Stimulated activated CD4-positive, alpha-beta T cell treated with anti-CD3 and anti-CD28 coated beads, TNF-alpha, amount 100 ng/mL, for 4 hours (primary cell): ENCODE data around the gene RADIL.
A peak's percentile ranks its signal among the peaks of the same experiment; 100 is the strongest.

Experiments
- DNase-seq, 3 experiments: peaks; one replicate each; pipeline ENCODE4 v3.0.0-alpha.2; 2020; ENCODE audit warnings: low read depth in 3 of 3

Gene RADIL

DNA sequence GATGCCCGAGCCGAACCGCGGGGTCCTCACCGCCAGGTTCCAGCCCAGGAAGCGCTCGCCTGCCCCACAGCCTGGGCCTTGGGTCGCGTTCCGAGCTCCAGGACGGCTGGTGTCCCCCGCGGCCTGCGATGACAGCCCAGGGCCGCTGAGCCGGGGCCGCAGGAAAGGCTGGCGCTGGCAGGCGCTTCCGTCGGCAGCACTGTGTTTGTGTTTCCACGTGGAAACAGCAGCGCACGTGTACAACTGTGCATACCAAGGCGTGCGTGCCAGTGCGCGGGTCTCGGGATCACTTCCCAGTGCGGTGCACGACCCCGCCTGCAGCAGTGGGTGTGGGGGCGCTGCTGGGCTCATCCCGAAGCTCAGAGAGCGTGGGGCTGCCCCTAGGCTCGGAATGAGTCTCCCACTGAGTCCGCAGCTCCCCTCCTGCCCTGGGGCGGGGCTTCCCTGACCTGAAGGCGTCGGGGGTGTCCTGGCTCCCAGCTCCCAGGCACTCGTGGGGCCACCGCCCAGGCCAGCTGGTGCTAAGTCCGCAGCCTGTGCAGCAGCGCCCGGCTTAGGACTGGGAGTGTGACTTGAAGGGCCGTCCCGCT lies 90.9 kb downstream of the RADIL start:
- DNase-seq: no peak

DNA sequence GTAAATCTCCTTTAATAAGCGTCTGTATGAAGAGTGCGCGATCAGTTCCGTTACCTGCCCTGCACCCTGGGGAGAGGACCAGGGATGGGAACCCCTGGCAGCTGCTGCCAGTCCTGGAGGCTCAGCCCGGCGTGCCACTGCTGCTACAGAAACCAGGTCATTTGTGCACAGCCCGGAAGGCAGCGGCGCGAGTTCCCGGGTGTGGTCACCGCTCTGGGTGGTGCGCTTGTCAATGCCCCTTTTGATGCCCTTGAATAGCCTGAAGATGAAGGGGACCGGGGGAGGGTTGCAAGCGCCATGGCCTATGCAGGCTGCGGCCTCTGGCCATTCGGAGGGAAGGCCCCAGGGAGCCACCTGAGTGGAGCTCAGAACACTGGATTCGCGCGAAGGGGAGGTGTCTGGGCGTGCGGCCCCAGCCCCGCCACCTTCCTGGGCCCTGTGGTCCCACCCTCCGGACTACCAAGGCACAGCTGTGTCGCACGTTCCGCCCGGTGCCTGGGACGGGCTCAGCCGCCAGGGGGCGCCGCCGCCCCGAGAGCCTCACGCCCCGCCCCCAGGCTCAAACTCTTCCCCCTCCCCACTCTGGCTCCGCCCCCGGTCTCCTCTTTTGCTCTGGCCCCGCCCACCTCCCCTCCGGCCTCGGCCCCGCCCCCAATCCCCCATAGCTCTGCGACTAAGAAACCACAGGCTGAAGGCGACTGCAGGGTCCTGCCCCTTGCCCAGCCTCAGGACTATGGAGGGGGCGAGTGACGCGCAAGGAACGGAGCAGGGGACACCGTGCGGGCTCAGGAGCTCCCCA lies 91.6 kb downstream of the RADIL start:
- peak; percentile 64 to 72 (median 68) for DNase-seq

DNA sequence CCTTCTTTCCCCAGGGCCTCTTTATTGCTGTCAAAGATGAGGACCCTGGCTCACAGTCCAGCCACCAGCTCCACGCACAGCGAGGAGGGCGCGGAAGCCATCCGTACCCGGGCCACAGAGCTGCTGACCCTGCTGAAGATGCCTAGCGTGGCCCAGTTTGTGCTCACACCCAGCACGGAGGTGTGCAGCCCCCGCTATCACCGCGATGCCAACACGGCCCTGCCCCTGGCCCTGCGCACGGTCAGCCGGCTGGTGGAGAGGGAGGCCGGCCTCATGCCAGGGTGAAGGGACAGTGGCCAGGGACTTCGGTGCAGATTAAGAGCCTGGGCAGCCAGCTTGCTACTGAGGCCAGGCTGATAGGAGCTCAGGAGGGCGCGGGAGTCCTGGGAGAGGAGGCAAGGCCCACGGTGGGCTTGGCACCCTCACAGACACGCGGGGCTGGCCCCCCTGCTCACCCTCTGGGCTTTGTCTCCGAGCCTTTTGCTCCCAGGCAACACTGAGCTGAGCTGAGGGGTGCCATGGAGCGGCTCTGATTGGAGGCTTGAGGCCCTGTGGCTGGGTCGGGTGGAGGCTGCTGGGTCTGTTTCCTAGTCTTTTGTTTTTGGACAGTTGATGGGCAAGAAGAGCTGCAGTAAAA lies 92.3 kb downstream of the RADIL start:
- DNase-seq: no peak

DNA sequence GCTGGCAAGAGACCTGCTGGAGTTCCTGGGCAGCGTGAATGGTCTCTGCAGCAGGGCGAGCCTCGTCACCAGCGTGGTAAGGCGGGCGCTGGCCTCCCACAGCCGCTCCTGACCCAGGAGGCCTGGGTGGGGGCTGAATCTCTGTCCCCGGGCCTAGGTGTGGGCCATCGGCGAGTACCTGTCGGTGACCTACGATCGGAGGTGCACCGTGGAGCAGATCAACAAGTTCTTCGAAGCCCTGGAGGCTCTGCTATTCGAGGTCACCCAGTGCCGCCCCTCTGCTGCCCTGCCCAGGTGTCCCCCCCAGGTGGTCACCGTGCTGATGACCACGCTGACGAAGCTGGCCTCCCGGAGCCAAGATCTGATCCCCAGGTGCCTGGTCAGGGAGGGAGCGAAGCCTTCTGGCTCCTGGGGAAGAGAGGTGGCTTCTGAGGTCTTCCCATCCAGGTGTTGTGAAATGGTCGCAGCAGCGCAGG lies 93.0 kb downstream of the RADIL start:
- no peak for DNase-seq

DNA sequence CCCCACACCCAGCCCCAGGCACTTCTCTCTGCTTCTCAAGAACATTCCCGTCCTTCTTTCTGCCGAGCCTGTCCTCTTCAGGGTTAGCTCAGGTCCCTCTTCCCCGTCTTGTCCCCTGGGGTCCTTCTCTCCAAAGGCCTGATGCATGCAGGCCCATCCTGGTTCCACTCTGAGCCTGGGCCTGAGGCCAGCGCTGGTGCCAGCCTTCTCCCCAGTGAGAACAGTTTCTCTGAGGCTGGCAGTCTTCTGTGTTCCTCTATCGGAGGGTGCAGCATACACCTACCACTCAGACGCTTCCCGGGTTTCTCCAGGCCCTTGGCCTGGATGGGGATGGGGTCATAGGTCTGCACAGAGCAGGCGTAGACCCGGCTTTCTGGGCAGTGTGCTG lies 93.4 kb downstream of the RADIL start:
- DNase-seq: no peak

DNA sequence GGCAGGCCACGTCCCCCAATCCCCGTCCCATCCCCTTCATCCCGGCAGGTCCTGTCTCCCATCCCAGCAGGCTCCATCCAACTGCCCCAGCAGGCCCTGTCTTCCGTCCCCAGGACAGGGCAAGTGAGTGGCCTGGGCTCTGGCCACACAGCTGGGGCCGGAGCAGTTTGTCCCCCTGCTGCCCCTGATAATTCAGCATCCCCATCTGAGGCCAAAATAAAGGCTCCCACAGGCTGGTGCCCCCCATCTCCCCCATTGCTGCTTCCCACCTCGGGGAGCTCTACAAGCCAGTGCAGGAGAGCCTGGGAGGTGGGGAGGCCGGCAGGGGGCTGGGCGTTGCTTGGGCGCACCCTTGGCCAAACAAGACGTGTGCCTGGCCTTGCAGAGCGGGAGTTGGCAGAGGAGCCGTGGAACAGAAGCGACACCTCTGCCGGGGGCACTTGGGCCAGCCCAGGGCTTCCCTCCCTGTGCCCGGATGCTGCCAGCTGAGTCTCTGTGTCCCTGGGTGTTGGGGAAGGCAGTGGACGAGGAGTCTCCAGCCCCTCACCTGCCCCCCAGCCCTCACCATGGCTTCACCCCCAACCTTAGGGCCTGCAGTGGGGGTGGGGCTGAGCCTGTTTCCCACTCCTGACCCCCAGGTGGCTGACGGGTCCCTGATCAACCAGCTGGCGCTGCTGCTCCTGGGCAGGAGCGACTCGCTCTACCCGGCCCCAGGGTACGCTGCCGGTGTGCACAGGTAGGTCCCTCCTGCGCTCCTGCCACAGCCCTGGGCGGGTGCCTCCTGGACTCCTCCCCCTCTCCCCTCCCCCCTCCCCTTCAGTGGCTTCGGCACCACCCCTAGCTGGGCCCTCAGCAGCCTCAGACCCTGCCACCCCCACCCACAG lies 94.1 kb downstream of the RADIL start:
- DNase-seq: no peak

DNA sequence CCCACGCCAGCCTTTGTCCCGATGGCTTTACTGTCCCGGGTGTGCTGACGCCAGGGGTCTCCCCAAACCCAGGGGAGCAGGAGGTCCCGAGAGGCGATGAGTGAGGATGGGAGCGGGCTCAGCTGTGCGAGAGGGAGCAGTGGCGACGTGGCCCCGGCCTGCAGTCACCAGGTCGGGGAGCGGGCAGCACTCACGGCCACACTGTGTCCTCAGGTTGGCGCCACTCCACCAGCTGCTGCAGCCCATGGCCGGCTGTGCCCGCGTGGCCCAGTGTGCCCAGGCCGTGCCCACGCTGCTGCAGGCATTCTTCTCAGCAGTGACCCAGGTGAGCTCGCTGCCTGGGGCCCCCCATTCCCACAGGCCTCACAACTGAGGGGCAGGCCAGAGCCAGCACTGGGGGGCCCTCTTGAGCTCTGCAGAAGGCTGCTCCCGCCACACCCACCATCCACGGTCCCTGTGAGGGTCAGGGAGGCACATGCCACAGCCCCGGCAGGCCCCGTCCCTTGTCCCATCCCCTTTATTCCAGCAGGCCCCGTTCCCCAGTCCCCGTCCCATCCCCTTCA lies 94.8 kb downstream of the RADIL start:
- DNase-seq: no peak

DNA sequence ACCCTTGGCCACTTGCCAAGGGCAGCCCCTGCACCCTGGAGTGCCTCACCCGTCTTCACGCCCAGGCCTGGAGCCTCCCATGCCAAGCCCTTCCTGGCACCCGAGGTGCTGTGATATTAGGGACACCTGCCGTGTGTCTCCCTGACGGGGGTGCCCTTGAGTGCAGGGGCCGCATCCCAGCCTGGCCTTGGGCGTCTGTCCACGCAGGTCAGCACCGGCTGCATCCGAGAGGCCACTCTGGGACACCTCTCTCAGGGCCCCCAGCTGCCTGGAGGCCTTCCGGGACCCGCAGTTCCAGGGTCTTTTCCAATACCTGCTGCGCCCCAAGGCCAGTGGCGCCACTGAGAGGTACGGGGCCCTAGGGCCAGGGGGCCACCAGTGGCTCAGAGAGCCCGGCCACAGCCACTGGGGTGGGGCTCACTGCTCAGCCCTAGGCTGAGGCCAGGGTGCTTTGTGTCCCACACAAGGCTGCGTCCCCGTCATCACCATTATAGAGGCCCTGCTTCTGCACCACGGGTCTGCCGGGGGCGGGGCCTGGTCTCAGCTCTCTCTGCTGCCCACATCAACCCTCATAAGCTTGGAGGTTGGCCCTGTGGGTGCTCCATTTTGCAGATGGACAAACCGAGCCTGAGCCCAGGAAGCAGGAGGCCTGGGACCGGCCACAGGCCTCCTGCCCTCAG lies 95.4 kb downstream of the RADIL start:
- no peak for DNase-seq

DNA sequence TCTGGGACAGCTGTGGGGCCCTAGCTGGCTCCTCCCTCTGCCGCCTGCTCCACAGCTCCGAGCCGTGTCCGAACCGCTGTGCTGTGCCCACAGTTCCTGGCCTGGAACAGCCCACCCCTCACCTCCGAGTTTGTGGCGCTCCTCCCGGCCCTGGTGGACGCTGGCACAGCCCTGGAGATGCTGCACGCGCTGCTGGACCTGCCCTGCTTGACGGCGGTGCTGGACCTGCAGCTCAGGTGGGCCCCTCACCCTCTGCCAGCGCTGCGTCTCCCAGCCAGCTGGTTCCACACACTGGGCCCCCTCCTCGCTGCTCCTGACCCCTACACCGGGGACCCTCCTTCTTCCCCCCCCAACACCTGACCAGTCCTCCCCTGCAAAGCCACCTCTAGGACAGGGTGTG lies 96.0 kb downstream of the RADIL start:
- no peak for DNase-seq

DNA sequence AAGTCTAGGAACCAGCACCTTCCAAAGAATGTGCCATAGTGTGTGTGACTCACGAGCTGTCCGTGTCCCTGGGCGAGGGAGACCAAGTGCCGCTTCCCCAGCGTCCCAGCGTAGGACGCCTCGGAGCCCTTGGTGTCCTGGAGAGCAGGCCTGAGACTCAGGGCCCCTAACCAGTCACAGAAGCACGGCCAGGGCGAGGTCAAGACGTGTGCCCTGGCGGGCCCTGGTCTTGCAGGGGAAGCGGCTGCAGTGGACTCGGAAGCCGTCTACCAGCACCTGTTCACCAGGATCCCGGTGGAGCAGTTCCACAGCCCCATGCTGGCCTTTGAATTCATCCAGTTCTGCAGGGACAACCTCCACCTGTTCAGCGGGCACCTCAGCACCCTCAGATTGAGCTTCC lies 97.5 kb downstream of the RADIL start:
- DNase-seq: no peak

DNA sequence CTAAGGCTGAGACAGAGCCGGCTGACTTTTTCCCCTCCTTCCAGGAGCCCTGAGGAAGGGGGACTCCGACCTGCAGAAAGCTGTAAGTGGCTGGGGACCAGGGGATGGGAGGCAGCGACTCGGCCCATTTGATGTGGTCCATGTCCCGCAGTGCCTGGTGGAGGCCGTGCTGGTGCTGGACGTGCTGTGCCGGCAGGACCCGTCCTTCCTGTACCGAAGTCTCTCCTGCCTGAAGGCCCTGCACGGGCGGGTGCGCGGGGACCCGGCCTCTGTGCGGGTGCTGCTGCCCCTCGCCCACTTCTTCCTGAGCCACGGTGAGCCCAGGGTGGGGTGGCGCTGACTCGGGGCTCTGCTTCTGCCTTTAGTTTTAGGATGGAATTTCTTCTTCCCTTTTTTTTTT lies 98.1 kb downstream of the RADIL start:
- DNase-seq: no peak

DNA sequence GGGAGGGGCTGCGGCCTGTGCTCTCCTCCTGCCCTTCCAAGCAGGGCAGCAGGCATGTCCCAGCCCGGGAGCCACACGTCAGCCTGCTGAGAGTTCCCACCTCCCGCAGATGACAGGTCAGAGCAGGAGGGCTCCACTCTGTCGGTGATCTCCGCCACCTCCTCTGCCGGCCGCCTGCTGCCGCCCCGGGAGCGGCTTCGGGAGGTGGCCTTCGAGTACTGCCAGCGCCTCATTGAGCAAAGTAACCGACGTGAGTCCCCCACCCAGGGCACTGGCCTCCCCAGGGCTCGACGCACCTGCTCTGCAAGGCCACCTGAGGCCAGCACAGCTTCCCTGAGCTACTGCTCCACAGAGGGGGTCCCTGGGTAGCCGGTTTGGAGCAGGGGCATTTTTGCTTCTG lies 98.7 kb downstream of the RADIL start:
- no peak for DNase-seq

DNA sequence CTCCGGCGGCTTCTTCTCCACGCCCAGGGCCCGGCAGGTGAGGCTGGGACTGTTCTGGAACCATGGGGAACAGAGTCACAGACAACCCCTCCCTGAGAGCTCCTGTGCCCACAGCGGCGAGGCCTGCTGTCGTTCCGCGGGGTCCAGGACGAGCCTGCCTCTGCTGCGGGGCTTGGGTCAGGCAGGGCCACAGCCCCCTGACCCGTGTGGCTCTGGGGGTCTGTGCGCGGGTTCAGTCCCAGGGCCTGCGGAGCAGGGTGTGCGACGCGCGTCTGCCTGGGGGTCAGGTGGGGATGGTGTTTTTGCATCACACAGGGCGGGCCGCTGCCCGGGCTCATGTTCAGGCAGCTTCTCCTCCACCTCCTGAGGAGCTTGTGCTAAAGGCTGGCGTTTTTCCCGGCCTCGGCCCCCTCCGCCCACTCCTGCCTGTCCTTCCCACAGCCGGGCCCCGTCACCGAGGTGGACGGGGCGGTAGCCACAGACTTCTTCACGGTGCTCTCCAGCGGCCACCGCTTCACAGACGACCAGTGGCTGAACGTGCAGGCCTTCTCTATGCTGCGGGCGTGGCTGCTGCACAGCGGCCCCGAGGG lies 99.7 kb downstream of the RADIL start:
- no peak for DNase-seq

DNA sequence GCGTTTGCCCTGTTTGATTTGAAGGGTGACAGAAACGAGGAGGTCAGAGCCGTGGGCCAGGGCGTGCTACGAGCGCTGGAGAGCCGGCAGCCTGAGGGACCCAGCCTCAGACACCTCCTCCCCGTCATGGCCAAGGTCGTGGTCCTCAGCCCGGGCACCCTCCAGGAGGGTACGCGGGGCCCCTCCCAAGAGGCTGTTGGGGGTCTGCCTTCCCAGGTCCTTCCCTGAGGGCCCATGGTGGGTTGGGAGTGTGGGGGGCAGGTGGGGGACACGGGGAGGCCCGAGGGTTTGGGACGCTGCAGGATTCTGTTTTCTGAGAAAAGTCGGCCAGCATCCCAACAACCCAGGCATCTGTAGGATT lies 100.2 kb downstream of the RADIL start:
- no peak for DNase-seq

DNA sequence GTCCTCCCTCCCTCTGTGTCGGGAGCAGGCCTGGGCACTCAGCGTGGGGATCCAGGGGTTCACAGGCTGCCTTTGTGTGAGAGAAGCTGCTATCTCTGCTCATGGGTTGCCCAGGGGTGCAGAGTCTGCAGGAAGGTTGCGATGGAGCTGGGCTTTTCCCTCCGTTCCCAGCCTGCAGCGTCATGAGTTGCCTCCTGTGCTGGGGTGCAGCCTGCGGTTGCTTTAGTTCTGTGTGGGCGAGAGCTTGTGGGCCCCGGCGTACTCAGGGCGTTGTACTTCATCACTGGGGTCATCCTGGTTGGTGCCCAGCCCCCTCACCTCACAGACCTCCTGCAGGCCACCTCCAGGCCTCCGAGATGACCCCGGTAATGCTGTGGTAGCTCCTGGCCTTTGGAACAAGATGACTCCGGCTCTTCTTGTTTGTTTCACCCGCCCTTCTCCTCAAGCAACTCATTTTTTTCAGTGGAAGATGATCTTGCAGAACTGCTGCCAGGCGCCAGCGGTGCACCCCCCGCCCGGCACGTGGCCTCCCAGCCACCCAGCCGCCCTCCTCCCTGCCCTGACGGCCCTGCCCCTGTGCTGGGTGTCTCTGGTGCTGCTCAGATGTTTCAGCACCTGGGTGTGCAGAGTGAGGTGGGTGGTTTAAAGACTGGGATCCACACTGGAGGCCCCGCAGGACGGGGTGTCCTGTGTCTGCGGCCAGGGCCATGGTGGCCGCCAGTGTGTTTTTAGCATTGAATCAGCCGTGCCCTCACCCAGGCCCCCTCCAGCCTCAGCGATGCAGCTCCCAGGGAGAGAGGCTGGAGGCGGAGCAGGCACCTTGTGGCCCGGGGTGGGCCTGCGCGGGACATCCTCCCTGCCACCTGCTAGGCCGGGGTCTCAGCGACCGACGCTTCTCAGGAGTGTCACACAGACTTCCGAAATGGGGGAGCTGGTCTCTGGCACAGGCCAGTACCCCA lies 100.9 kb downstream of the RADIL start:
- no peak for DNase-seq

DNA sequence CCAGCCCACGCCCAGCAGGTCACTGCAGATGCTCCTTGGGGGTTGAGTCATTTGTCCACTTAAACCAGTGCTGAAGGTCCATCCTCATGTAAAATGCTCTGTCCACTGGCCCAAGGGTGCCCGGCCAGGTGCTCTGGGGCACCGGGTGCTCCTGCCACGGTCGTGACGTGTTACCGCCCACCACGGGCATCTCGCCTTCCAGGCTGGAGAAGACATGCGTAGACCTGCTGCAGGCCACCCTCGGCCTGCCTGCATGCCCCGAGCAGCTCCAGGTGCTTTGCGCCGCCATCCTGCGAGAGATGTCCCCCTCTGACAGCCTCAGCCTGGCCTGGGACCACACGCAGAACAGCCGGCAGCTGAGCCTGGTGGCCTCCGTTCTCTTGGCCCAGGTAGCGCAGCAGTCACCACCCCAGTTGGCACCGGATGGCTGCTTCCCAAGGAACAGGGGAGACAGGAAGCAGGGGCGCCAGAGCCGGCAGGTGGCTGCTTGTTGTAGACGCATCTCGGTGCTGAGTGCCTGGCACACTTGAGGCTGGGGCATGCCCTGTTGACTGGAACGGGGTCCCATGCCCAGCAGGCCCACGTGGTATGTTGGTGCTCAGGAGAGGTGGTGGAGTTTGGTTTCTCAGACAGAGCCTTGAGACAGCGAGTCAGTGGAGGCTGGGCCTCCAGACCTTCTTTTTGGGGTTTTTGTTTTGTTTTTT lies 102.0 kb downstream of the RADIL start:
- DNase-seq: no peak

DNA sequence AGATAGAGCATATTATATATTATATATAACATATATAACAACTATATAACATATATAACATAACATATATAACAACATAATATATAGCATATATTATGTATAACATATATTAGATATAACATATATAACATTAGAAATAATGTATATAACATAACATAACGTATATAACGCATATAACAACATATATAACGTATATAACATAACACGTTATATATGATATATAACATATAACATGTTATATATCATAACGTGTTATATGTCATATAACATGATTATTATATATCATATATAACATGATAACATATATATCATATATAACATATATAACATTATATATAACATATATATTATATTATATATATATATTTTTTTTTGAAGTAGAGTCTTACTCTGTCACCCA lies 104.4 kb downstream of the RADIL start:
- no peak for DNase-seq

DNA sequence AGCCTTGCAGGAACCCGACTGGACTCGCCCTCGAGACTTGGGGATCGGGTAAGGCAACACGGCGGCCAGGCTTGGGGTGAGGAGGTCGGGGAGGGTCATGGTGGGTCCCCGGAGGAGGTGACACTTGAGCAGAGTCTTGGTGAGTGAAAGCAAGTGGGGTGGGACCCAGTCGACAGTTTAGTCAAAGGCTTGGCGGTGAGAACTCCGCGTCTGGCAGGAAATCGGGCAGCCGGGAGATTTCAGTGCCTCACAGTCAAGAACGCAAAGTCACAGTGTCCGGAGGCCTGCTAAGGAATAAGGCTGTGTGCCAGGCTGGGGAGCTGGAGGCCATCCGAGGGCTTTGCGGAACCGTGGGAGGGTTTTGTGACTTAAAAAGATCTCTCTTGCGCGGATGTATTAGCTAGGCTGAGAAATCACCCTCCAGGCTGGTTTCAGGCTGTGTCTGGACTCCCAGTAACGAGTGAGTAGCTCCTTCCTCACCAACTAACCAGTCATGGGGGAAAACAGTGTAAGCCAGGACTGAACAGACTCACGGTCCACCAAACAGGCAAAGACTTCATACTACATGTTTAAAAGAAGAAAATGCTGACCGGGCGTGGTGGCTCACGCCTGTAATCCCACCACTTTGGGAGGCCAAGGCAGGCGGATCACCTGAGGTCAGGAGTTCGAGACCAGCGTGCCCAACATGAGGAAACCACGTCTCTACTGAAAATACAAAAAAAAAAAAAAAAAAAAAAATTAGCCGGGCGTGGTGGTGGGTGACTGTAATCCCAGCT lies 107.5 kb downstream of the RADIL start:
- peak in 1 of 3 experiments; percentile 26 for DNase-seq
